HepG2 (cell line): ENCODE results near the gene PGGT1B. TPM values are rescaled to one million over a fixed set of nuclear protein-coding genes. Genes with fewer than 3 reads are reported as not detected.
A peak's percentile ranks its signal among the peaks of the same experiment; 100 is the strongest.

Experiments used
- ATF7 ChIP-seq, 2 experiments: fragments of 450-650 bp in 1 of 2; sonication (generic) in 1 of 2; formaldehyde crosslinking in 1 of 2; IDR thresholded peaks; 2 replicates each; pipeline versions ENCODE4 v1.4.0 to v1.6.1; 2016 to 2020; ENCODE audit warnings: antibody characterized with exemption in 1 of 2, mild to moderate bottlenecking in 1 of 2, missing genetic modification reagents in 1 of 2
- CCAR2 ChIP-seq: fragments of 200-400 bp; formaldehyde crosslinking; optimal IDR thresholded peaks from 2 replicates; pipeline ENCODE3; 2018; ENCODE audit warnings: low read depth, mild to moderate bottlenecking, low read length, moderate library complexity
- CHD4 ChIP-seq: fragments of 200-600 bp; sonication (generic); IDR thresholded peaks from 2 replicates; pipeline ENCODE4 v1.7.0; 2017; ENCODE audit warnings: mild to moderate bottlenecking, low read length, borderline replicate concordance
- EP300 ChIP-seq, 3 experiments: sonication (generic) in 1 of 3; formaldehyde crosslinking in 1 of 3; IDR thresholded peaks; 2 replicates each; pipeline versions ENCODE4 v1.5.1 to v1.6.1; 2011 to 2020; ENCODE audit warnings: low read depth in 2 of 3, low read length in 2 of 3, borderline replicate concordance in 1 of 3, improper control_type of control experiment in 1 of 3, mild to moderate bottlenecking in 1 of 3, missing genetic modification reagents in 1 of 3, moderate library complexity in 1 of 3
- ESRRA ChIP-seq: sonication (generic); formaldehyde crosslinking; IDR thresholded peaks from 2 replicates; pipeline ENCODE4 v1.5.1; 2020; ENCODE audit warnings: mild to moderate bottlenecking, low read depth, missing genetic modification reagents
- FOXP1 ChIP-seq, 2 experiments: fragments of 450-650 bp in 1 of 2; IDR thresholded peaks; 2 replicates each; pipeline ENCODE4 v1.6.1; 2017 to 2018; ENCODE audit warnings: antibody characterized with exemption in 1 of 2
- GABPA ChIP-seq, 2 experiments: IDR thresholded peaks; 2 replicates each; pipeline ENCODE4 v1.6.1; 2011 to 2016; ENCODE audit warnings: low read depth in 2 of 2, low read length in 1 of 2, missing biosample characterization in 1 of 2, missing genetic modification characterization in 1 of 2
- JDP2 ChIP-seq: sonication (generic); formaldehyde crosslinking; IDR thresholded peaks from 2 replicates; pipeline ENCODE4 v1.8.1; 2022; ENCODE audit warnings: missing genetic modification reagents, borderline replicate concordance
- MYNN ChIP-seq: sonication (generic); formaldehyde crosslinking; IDR thresholded peaks from 2 replicates; pipeline ENCODE4 v1.4.0; 2020; ENCODE audit warnings: mild to moderate bottlenecking, low read depth, missing genetic modification reagents
- NFIC ChIP-seq: IDR thresholded peaks from 2 replicates; pipeline ENCODE4 v1.6.1; 2012; ENCODE audit warnings: mild to moderate bottlenecking, low read length, inconsistent platforms
- PLRG1 ChIP-seq: fragments of 450-650 bp; conservative IDR thresholded peaks from 2 replicates; pipeline ENCODE4 v1.6.1; 2016
- POGZ ChIP-seq: sonication (generic); formaldehyde crosslinking; IDR thresholded peaks from 2 replicates; pipeline ENCODE4 v1.4.0; 2020; ENCODE audit warnings: mild to moderate bottlenecking, missing genetic modification reagents
- RFX5 ChIP-seq: IDR thresholded peaks from 2 replicates; pipeline ENCODE4 v1.6.1; 2011; ENCODE audit warnings: low read depth, low read length, improper control_type of control experiment
- SAFB2 ChIP-seq: sonication (generic); formaldehyde crosslinking; IDR thresholded peaks from 2 replicates; pipeline ENCODE4 v1.5.1; 2020; ENCODE audit warnings: missing genetic modification reagents, low read depth, mild to moderate bottlenecking, borderline replicate concordance
- SNAPC5 ChIP-seq: sonication (generic); formaldehyde crosslinking; IDR thresholded peaks from 2 replicates; pipeline ENCODE4 v1.8.1; 2023; ENCODE audit warnings: mild to moderate bottlenecking, missing genetic modification reagents, borderline replicate concordance
- SP4 ChIP-seq: sonication (generic); formaldehyde crosslinking; IDR thresholded peaks from 2 replicates; pipeline ENCODE4 v1.8.1; 2023; ENCODE audit warnings: mild to moderate bottlenecking, missing genetic modification reagents
- TRIM24 ChIP-seq: sonication (generic); formaldehyde crosslinking; IDR thresholded peaks from 2 replicates; pipeline ENCODE4 v1.8.0; 2022; ENCODE audit warnings: mild to moderate bottlenecking, missing genetic modification reagents
- ZNF10 ChIP-seq: sonication (generic); formaldehyde crosslinking; IDR thresholded peaks from 2 replicates; pipeline ENCODE4 v1.4.0; 2020; ENCODE audit warnings: mild to moderate bottlenecking, low read depth, missing genetic modification reagents, borderline replicate concordance
- ZNF703 ChIP-seq: sonication (generic); formaldehyde crosslinking; IDR thresholded peaks from 2 replicates; pipeline ENCODE4 v1.5.1; 2020; ENCODE audit warnings: missing genetic modification reagents, mild to moderate bottlenecking, moderate library complexity, borderline replicate concordance
- ZNF891 ChIP-seq: sonication (generic); formaldehyde crosslinking; IDR thresholded peaks from 2 replicates; pipeline ENCODE4 v1.5.0; 2020; ENCODE audit warnings: mild to moderate bottlenecking, missing genetic modification reagents
- polyA plus RNA-seq, 8 experiments: library from polyadenylated mRNA; depleted of rRNA in 3 of 8; stranded (reverse) in 7 of 8; unstranded in 1 of 8; fragments of >200 nt; fragmentation: Illumina TruSeq in 4 of 8; extraction: Trizol in 4 of 8; gene quantifications; 2 replicates each; pipeline versions ENCODE4 v1.2.1 to v1.2.3, GENCODE V29; 2011 to 2016; ENCODE audit warnings: low read depth in 4 of 8, missing spikeins in 1 of 8, mixed read lengths in 1 of 8; ENCODE audit not compliant: insufficient read depth in 1 of 8
- total RNA-seq, 5 experiments: library from RNA; depleted of rRNA; stranded (reverse); fragments of >200 nt; fragmentation: Illumina TruSeq; extraction: Trizol; gene quantifications; 2 replicates each; pipeline ENCODE4 v1.2.3, GENCODE V29; 2016; ENCODE audit warnings: low read depth in 1 of 5
- TF ChIP-seq, protein P1 (sequence below): sonication (generic); formaldehyde crosslinking; IDR thresholded peaks from 2 replicates; pipeline ENCODE4 v1.5.0; 2020; ENCODE audit warnings: mild to moderate bottlenecking, missing genetic modification reagents, moderate library complexity
- TF ChIP-seq, protein P2 (sequence below): sonication (generic); formaldehyde crosslinking; conservative IDR thresholded peaks from 2 replicates; pipeline ENCODE4 v1.8.0; 2022; ENCODE audit warnings: mild to moderate bottlenecking, moderate library complexity, missing genetic modification reagents

The PGGT1B gene
- total and polyA plus RNA-seq, 2 of the 13 experiments (the other 11 are each of a cell fraction or from before 2014, with no cell fraction given) = 2.4 to 42.7 TPM

- TF ChIP-seq JDP2 (no peak), SP4 (CRISPR knock-in tag) (peak; percentile 93), NFIC (no peak), RFX5 (no peak), SAFB2 (no peak; the same call in 1 of the 2 replicates), PLRG1 (no peak), ZNF891 (CRISPR knock-in tag) (peak; percentile 65; the same call in 1 of the 2 replicates), SNAPC5 (no peak), ATF7 (IDR thresholded peaks at IDR 0.05) (no peak), ATF7 (CRISPR knock-in tag; IDR thresholded peaks at IDR 0.05) (no peak), ZNF10 (no peak), FOXP1 (IDR thresholded peaks at IDR 0.05) (no peak), FOXP1 (CRISPR knock-in tag; IDR thresholded peaks at IDR 0.05) (no peak), GABPA (IDR thresholded peaks at IDR 0.05; ENCODE audit: low read depth, low read length) (no peak), GABPA (CRISPR knock-in tag; IDR thresholded peaks at IDR 0.05; ENCODE audit: low read depth) (no peak), CCAR2 (no peak), EP300 (IDR thresholded peaks at IDR 0.05; ENCODE audit: low read depth in 2 of 2, low read length in 2 of 2) (no peak), EP300 (CRISPR knock-in tag; IDR thresholded peaks at IDR 0.05; ENCODE audit: borderline replicate concordance) (no peak), MYNN (CRISPR knock-in tag) (0 out of 2 replicates have a peak, but pooled peaks have one; percentile 10), ZNF703 (CRISPR knock-in tag) (peak; percentile 35; the same call in 1 of the 2 replicates), CHD4 (no peak), POGZ (CRISPR knock-in tag) (peak; percentile 74), ESRRA (no peak), TRIM24 (CRISPR knock-in tag) (no peak)
- TF ChIP-seq, protein P1, sequence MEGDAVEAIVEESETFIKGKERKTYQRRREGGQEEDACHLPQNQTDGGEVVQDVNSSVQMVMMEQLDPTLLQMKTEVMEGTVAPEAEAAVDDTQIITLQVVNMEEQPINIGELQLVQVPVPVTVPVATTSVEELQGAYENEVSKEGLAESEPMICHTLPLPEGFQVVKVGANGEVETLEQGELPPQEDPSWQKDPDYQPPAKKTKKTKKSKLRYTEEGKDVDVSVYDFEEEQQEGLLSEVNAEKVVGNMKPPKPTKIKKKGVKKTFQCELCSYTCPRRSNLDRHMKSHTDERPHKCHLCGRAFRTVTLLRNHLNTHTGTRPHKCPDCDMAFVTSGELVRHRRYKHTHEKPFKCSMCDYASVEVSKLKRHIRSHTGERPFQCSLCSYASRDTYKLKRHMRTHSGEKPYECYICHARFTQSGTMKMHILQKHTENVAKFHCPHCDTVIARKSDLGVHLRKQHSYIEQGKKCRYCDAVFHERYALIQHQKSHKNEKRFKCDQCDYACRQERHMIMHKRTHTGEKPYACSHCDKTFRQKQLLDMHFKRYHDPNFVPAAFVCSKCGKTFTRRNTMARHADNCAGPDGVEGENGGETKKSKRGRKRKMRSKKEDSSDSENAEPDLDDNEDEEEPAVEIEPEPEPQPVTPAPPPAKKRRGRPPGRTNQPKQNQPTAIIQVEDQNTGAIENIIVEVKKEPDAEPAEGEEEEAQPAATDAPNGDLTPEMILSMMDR (CRISPR knock-in tag) = peak; percentile 45
- TF ChIP-seq, protein P2, sequence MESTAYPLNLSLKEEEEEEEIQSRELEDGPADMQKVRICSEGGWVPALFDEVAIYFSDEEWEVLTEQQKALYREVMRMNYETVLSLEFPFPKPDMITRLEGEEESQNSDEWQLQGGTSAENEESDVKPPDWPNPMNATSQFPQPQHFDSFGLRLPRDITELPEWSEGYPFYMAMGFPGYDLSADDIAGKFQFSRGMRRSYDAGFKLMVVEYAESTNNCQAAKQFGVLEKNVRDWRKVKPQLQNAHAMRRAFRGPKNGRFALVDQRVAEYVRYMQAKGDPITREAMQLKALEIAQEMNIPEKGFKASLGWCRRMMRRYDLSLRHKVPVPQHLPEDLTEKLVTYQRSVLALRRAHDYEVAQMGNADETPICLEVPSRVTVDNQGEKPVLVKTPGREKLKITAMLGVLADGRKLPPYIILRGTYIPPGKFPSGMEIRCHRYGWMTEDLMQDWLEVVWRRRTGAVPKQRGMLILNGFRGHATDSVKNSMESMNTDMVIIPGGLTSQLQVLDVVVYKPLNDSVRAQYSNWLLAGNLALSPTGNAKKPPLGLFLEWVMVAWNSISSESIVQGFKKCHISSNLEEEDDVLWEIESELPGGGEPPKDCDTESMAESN (CRISPR knock-in tag) = peak; percentile 69
Observed at GRCh38 chr5:115169487-115170133, 93.1 kb downstream of the PGGT1B start, which contains the start of gene TRIM36 (continued).
